MV-4-11 (cell line): ENCODE measurements around the gene SND1.

ENCODE experiments used
- DNase-seq: peaks from one replicate; lab custom pipeline; 2025; lab: John Stamatoyannopoulos, UW

SND1 gene

GRCh38 chr7:128115821-128116723, 464.1 kb downstream of the SND1 start:
- DNase-seq: no peak

GRCh38 chr7:128116740-128117139, 464.7 kb downstream of the SND1 start:
- DNase-seq: no peak

GRCh38 chr7:128117691-128118090, 465.7 kb downstream of the SND1 start:
- DNase-seq: no peak

- DNase-seq: no peak
Observed at GRCh38 chr7:128119036-128119435, 467.0 kb downstream of the SND1 start.

DNA sequence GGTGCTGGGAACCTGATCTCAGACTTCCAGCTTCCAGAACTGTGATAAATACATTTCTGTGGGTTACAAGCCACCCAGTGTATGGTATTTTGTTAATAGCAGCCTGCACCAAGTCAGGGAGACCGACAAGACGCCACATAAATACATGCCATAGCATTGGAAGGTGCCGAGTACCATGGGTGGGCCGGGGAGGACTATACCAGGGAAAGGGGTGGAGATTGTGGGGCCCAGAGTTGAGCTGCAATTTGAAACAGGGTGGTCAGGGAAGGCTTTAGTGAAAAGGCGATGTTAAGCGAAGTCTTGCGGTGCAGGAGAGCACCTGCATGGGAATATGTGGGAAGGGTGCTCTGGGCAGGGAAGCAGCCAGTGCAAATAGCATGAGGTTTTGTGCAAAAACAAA, 468.1 kb downstream of the SND1 start:
- DNase-seq: no peak

GRCh38 chr7:128120976-128121490, 469.0 kb downstream of the SND1 start:
- no peak for DNase-seq

DNA sequence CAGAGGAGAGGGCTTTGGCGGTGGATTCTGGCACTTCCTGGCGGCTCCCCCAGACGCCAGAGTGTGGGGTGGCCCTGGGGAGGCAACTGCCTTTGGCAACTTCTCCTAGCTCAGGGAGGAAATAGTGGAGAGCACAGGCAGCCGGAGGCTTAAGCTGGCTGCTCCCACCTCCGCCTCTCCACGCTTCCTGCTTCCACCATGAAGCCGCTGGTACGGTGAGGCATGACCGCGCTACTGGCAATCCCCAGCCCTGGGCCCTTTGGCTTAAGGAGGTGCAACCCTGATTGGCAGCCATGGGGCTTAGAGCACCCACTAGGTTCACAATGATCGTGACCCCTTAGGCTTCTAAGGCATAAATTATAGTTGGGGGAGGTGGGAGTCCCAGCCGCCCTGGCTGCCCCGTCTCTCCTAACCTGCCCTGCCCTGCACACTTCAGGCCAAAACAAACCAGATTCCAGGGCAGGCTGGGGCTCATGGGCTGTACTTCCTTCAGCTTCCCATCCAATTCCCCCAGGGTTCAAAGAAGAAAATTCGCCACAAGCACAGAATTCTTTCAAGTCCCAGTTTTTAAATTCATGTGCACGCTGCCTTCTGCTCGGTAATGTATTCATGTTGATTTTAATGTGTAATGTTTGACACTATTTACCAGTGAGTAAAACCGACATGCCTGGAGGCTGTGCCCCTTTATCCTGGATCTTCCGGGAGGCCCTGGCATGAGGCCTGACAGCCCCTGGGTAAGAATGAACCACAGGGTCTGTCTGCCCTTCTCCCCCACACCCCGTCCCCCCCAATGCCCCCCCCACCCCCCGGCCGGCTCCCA, 469.9 kb downstream of the SND1 start:
- peak; percentile 70 for DNase-seq

GRCh38 chr7:128122576-128123290, 470.7 kb downstream of the SND1 start:
- DNase-seq: peak; percentile 65

- DNase-seq: no peak
Observed at GRCh38 chr7:128123291-128124037, 471.5 kb downstream of the SND1 start.

GRCh38 chr7:128124786-128125185, 472.8 kb downstream of the SND1 start:
- no peak for DNase-seq

GRCh38 chr7:128125816-128126215, 473.8 kb downstream of the SND1 start:
- no peak for DNase-seq

DNA sequence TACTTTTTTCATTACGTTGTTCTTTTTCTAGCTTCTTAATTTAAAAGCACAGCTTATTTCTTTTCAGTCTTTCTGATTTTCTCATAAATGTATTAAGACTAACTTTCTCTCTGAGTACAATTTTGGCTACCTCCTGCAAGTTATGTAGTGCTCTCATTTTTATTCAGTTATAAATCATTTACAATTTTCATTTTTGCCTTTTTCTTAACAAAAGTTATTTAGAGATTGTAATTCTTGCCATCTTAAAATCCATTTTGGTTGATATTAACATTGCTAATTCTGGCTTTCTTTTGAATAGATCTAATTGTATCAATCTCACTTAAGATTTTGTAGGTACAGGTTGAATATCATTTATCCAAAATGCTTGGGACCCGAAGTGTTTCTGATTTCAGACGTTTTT, 476.4 kb downstream of the SND1 start:
- DNase-seq: no peak

GRCh38 chr7:128129224-128129864, 477.4 kb downstream of the SND1 start:
- DNase-seq: peak; percentile 59

GRCh38 chr7:128131115-128131514, 479.1 kb downstream of the SND1 start:
- DNase-seq: no peak

GRCh38 chr7:128131731-128132130, 479.7 kb downstream of the SND1 start:
- no peak for DNase-seq

DNA sequence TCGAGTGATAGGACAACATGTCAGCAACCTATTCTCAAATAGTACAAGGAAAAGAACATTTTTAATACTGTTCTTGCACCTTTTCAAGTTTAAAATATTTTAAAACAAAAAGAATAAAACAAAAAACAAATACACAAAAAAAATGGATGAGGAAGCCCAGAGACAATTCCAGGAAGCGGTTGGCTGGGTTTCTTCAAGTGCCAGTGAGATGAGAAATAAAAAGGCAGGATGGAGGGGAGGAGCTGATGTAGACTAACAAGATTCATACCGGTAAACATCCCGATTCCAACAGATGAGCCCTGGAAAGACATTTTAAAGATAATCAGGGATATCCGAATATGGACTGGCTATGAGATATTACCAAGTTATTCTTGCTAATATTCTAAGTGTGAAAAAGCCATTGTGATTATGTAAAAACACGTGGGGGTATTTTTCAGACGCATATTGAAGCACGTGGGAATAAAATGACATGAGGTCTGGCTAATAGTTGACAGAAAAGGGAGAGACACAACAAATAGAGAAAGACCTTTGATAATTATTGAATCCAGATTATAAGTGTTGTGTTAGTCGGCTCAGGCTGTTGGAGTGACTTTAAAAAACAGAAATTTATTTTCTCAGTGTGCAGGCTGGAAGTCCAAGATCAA, 480.6 kb downstream of the SND1 start:
- no peak for DNase-seq

GRCh38 chr7:128135159-128135514, 483.1 kb downstream of the SND1 start:
- no peak for DNase-seq

GRCh38 chr7:128135515-128136214, 483.7 kb downstream of the SND1 start:
- DNase-seq: peak; percentile 37

- DNase-seq: no peak
Observed at GRCh38 chr7:128136215-128136597, 484.2 kb downstream of the SND1 start.

GRCh38 chr7:128137181-128137580, 485.2 kb downstream of the SND1 start:
- DNase-seq: peak; percentile 72
